ENCODE measurements around the gene SERGEF.

Gene SERGEF

GRCh38 chr11:18012906-18013781 is at the start of gene SERGEF:
Gene SERGEF (minus strand): TSS chr11:18013047. CDS start chr11:18013010, 37 bp downstream.
- peak; percentile 83 for DNase-seq

GRCh38 chr11:18061351-18061750 is 48.5 kb upstream of the SERGEF start:
- no peak for DNase-seq

GRCh38 chr11:18056561-18057181 is 43.8 kb upstream of the SERGEF start:
- no peak for DNase-seq

GRCh38 chr11:18054511-18055103 is 41.8 kb upstream of the SERGEF start:
- no peak for DNase-seq

GRCh38 chr11:18050848-18051247 is 38.0 kb upstream of the SERGEF start:
- DNase-seq: no peak

- DNase-seq: no peak
Measured at GRCh38 chr11:18046116-18046777, 33.4 kb upstream of the SERGEF start, which contains the start of gene TPH1. Gene TPH1 (minus strand): TSS chr11:18046269. CDS start chr11:18040762, 5,507 bp downstream.

- no peak for DNase-seq
Measured at GRCh38 chr11:18036456-18036855, 23.6 kb upstream of the SERGEF start.

GRCh38 chr11:18027475-18027874 is 14.6 kb upstream of the SERGEF start:
- no peak for DNase-seq

GRCh38 chr11:18022419-18022818 is 9.6 kb upstream of the SERGEF start:
- no peak for DNase-seq

- DNase-seq: no peak
Measured at GRCh38 chr11:18019650-18020049, 6.8 kb upstream of the SERGEF start.

- DNase-seq: no peak
Measured at GRCh38 chr11:18016789-18017188, 3.9 kb upstream of the SERGEF start.

- no peak for DNase-seq
Measured at GRCh38 chr11:18014876-18015275, 2.0 kb upstream of the SERGEF start.

- DNase-seq: no peak
Measured at GRCh38 chr11:18013790-18014507, 1.1 kb upstream of the SERGEF start.

- peak; percentile 5 for DNase-seq
Measured at GRCh38 chr11:18012122-18012905, 533 bp downstream of the SERGEF start.

- no peak for DNase-seq
Measured at GRCh38 chr11:18011633-18012032, 1.2 kb downstream of the SERGEF start.

GRCh38 chr11:18010977-18011586 is 1.8 kb downstream of the SERGEF start:
- DNase-seq: no peak

GRCh38 chr11:18010121-18010670 is 2.7 kb downstream of the SERGEF start:
- DNase-seq: no peak

GRCh38 chr11:18005376-18006129 is 7.3 kb downstream of the SERGEF start:
- DNase-seq: no peak

GRCh38 chr11:18001191-18001590 is 11.7 kb downstream of the SERGEF start:
- DNase-seq: no peak

GRCh38 chr11:18000760-18001159 is 12.1 kb downstream of the SERGEF start:
- no peak for DNase-seq

Data from activated T-cell treated with anti-CD3 and anti-CD28 coated beads for 4 hours (primary cell).